Trophoblast cell (in vitro differentiated cells and primary cell): ENCODE results near the gene HEMK1.
A peak's percentile ranks its signal among the peaks of the same experiment; 100 is the strongest.

Experiments
- DNase-seq, 2 donors: peaks; one replicate each; pipeline ENCODE4 v3.0.0-alpha.2; 2016
- H2AFZ ChIP-seq: 2 replicates; pipeline ENCODE4 v1.6.1; 2013; ENCODE audit warnings: low read length, moderate library complexity, mild to moderate bottlenecking; ENCODE audit not compliant: insufficient read depth, poor library complexity
- H2AK5ac ChIP-seq: 2 replicates; pipeline ENCODE4 v1.6.1; 2013; ENCODE audit warnings: mild to moderate bottlenecking, low read length
- H2BK120ac ChIP-seq: 2 replicates; pipeline ENCODE4 v1.6.1; 2013; ENCODE audit warnings: low read length, mild to moderate bottlenecking, moderate library complexity; ENCODE audit not compliant: insufficient read depth, poor library complexity
- H2BK12ac ChIP-seq: 2 replicates; pipeline ENCODE4 v1.6.1; 2013; ENCODE audit warnings: mild to moderate bottlenecking, low read length, moderate library complexity
- H2BK5ac ChIP-seq: 2 replicates; pipeline ENCODE4 v1.6.1; 2013; ENCODE audit warnings: low read length, low read depth, moderate library complexity, mild to moderate bottlenecking; ENCODE audit not compliant: poor library complexity
- H3K14ac ChIP-seq: 2 replicates; pipeline ENCODE4 v1.6.1; 2013; ENCODE audit warnings: mild to moderate bottlenecking, low read length
- H3K18ac ChIP-seq: 2 replicates; pipeline ENCODE4 v1.6.1; 2013; ENCODE audit warnings: mild to moderate bottlenecking, low read length
- H3K23ac ChIP-seq: 2 replicates; pipeline ENCODE4 v1.6.1; 2013; ENCODE audit warnings: low read length
- H3K27ac ChIP-seq: 2 replicates; pipeline ENCODE4 v1.5.1; 2013; ENCODE audit warnings: low read depth, mild to moderate bottlenecking, inconsistent platforms, low read length, moderate library complexity
- H3K27me3 ChIP-seq: 2 replicates; pipeline ENCODE4 v1.6.1; 2013; ENCODE audit warnings: inconsistent platforms, mild to moderate bottlenecking, low read length, moderate library complexity; ENCODE audit not compliant: insufficient read depth
- H3K36me3 ChIP-seq, 2 experiments: 1 replicate in 1 of 2; 2 replicates in 1 of 2; pipeline ENCODE4 v1.6.1; 2013; ENCODE audit warnings: low read length in 2 of 2, mild to moderate bottlenecking in 2 of 2, moderate library complexity in 1 of 2; ENCODE audit not compliant: insufficient read depth in 2 of 2, control insufficient read depth in 1 of 2
- H3K4ac ChIP-seq: 2 replicates; pipeline ENCODE4 v1.6.1; 2013; ENCODE audit warnings: low read depth, mild to moderate bottlenecking, low read length, moderate library complexity
- H3K4me1 ChIP-seq, 2 experiments: 1 replicate in 1 of 2; 2 replicates in 1 of 2; pipeline ENCODE4 v1.6.1; 2013; ENCODE audit warnings: low read length in 2 of 2, mild to moderate bottlenecking in 2 of 2, moderate library complexity in 1 of 2; ENCODE audit not compliant: insufficient read depth in 2 of 2, control insufficient read depth in 1 of 2
- H3K4me2 ChIP-seq: 2 replicates; pipeline ENCODE4 v1.6.1; 2013; ENCODE audit warnings: inconsistent platforms, mild to moderate bottlenecking, low read length, moderate library complexity
- H3K4me3 ChIP-seq: 2 replicates; pipeline ENCODE4 v1.5.1; 2013; ENCODE audit warnings: mild to moderate bottlenecking, low read depth, low read length, inconsistent platforms
- H3K79me1 ChIP-seq: one replicate; pipeline ENCODE4 v1.6.1; 2013; ENCODE audit warnings: low read length
- H3K79me2 ChIP-seq: 2 replicates; pipeline ENCODE4 v1.6.1; 2013; ENCODE audit warnings: low read length, mild to moderate bottlenecking; ENCODE audit not compliant: control insufficient read depth, insufficient read depth, poor library complexity
- H3K9ac ChIP-seq: 2 replicates; pipeline ENCODE4 v1.6.1; 2013; ENCODE audit warnings: mild to moderate bottlenecking, low read length
- H3K9me3 ChIP-seq: 2 replicates; pipeline ENCODE4 v1.6.1; 2013; ENCODE audit warnings: low read depth, mild to moderate bottlenecking, control low read depth, inconsistent platforms, low read length; ENCODE audit not compliant: insufficient read depth
- H4K12ac ChIP-seq: 2 replicates; pipeline ENCODE4 v1.6.1; 2013; ENCODE audit warnings: low read depth, mild to moderate bottlenecking, low read length, moderate library complexity
- H4K8ac ChIP-seq: 2 replicates; pipeline ENCODE4 v1.6.1; 2013; ENCODE audit warnings: low read depth, mild to moderate bottlenecking, low read length, moderate library complexity
- H4K91ac ChIP-seq: one replicate; pipeline ENCODE4 v1.6.1; 2013; ENCODE audit warnings: low read depth, mild to moderate bottlenecking, low read length, moderate library complexity
- WGBS: extraction: QIAGEN DNeasy Blood & Tissue Kit; methylation state at CpG from one replicate; pipeline ENCODE4 v1.1.7; 2013; ENCODE audit warnings: missing lambda C conversion rate; ENCODE audit not compliant: insufficient read length, insufficient coverage; ENCODE audit errors: extremely low coverage; 5-methylcytosine and 5-hydroxymethylcytosine counted together

HEMK1 gene

GRCh38 chr3:50610992-50611463, 41.7 kb downstream of the HEMK1 start:
- peak overlapping the region; percentile 62 for H3K14ac ChIP-seq
- WGBS = no CpG with 5 or more reads among the region's 10 CpGs
- H3K9me3 ChIP-seq = peaks cover 5% of the 10 kb centered on the region
- no peak overlapping the region for H2AK5ac ChIP-seq
- H3K9ac ChIP-seq = peak overlapping the region; percentile 73
- H3K79me2 ChIP-seq = peaks cover 3% of the 10 kb centered on the region
- H3K4me3 ChIP-seq = peak overlapping the region; percentile 73
- peak overlapping the region; percentile 80 for H4K91ac ChIP-seq
- no peak for DNase-seq
- H3K4me1 ChIP-seq = peaks cover 9 to 12% of the 10 kb centered on the region in 2 experiments
- H2BK120ac ChIP-seq = peak overlapping the region; percentile 45
- H2BK12ac ChIP-seq = peak overlapping the region; percentile 21
- H3K4me2 ChIP-seq = peak overlapping the region; percentile 76
- peak overlapping the region; percentile 75 for H3K18ac ChIP-seq
- H2BK5ac ChIP-seq = peak overlapping the region; percentile 83
- H4K12ac ChIP-seq = peak overlapping the region; percentile 24
- peak overlapping the region; percentile 78 for H3K27ac ChIP-seq
- H3K4ac ChIP-seq = peak overlapping the region; percentile 13
- H4K8ac ChIP-seq = peak overlapping the region; percentile 86
- H3K79me1 ChIP-seq = peaks cover 6% of the 10 kb centered on the region
- no peaks in the 10 kb centered on the region for H3K27me3 ChIP-seq
- peak overlapping the region; percentile 65 for H2AFZ ChIP-seq
- H3K23ac ChIP-seq = no peak overlapping the region
- peaks cover 14% of the 10 kb centered on the region in 2 experiments for H3K36me3 ChIP-seq

GRCh38 chr3:50611464-50612233, 42.3 kb downstream of the HEMK1 start, which contains the start of gene CISH:
TSS of gene CISH (minus strand) at chr3:50611774. CDS start at chr3:50611650, 124 bp downstream.
- Histone ChIP-seq H4K12ac (peak within 1 kb of the TSS; percentile 73), H3K4me2 (peak within 1 kb of the TSS; percentile 76), H3K4me3 (peak within 1 kb of the TSS; percentile 73), H3K27ac (peak within 1 kb of the TSS; percentile 78), H2AFZ (peak within 1 kb of the TSS; percentile 65), H3K79me2 (peaks cover 3% of the 10 kb centered on the region), H3K9ac (peak within 1 kb of the TSS; percentile 73), H3K36me3 (peaks cover 12 to 13% of the 10 kb centered on the region in 2 experiments), H4K8ac (peak within 1 kb of the TSS; percentile 86), H3K4me1 (peaks cover 9 to 12% of the 10 kb centered on the region in 2 experiments), H3K23ac (no peak within 1 kb of the TSS), H2BK5ac (peak within 1 kb of the TSS; percentile 83), H3K4ac (peak within 1 kb of the TSS; percentile 13), H3K79me1 (peaks cover 6% of the 10 kb centered on the region), H3K9me3 (peaks cover 5% of the 10 kb centered on the region), H3K27me3 (no peaks in the 10 kb centered on the region), H2BK120ac (peak within 1 kb of the TSS; percentile 45), H3K14ac (peak within 1 kb of the TSS; percentile 77), H3K18ac (peak within 1 kb of the TSS; percentile 75), H2AK5ac (no peak within 1 kb of the TSS), H2BK12ac (peak within 1 kb of the TSS; percentile 21), H4K91ac (peak within 1 kb of the TSS; percentile 80)
- DNase-seq = peak; percentile 98
- WGBS = no CpG with 5 or more reads among the region's 75 CpGs

GRCh38 chr3:50612234-50612882, 43.0 kb downstream of the HEMK1 start:
- Histone ChIP-seq H2BK5ac (no peak overlapping the region), H3K4me3 (peak overlapping the region; percentile 68), H4K8ac (peak overlapping the region; percentile 64), H3K79me1 (peaks cover 9% of the 10 kb centered on the region), H2BK12ac (peak overlapping the region; percentile 20), H3K18ac (peak overlapping the region; percentile 54), H3K27ac (peak overlapping the region; percentile 7), H4K91ac (peak overlapping the region; percentile 60), H3K4me2 (peak overlapping the region; percentile 76), H3K79me2 (peaks cover 7% of the 10 kb centered on the region), H3K36me3 (peaks cover 5 to 8% of the 10 kb centered on the region in 2 experiments), H3K27me3 (no peaks in the 10 kb centered on the region), H3K9ac (peak overlapping the region; percentile 73), H3K9me3 (peaks cover 5% of the 10 kb centered on the region), H2AK5ac (no peak overlapping the region), H3K4me1 (peaks cover 9 to 12% of the 10 kb centered on the region in 2 experiments), H2AFZ (peak overlapping the region; percentile 26), H3K23ac (no peak overlapping the region), H3K14ac (peak overlapping the region; percentile 77), H4K12ac (peak overlapping the region; percentile 73), H2BK120ac (no peak overlapping the region), H3K4ac (no peak overlapping the region)
- WGBS = no CpG with 5 or more reads among the region's 29 CpGs
- no peak for DNase-seq

GRCh38 chr3:50612970-50613846, 43.9 kb downstream of the HEMK1 start:
- no peak overlapping the region for H2AK5ac ChIP-seq
- no peak overlapping the region for H2BK12ac ChIP-seq
- H3K4me2 ChIP-seq = no peak overlapping the region
- H3K23ac ChIP-seq = no peak overlapping the region
- H3K36me3 ChIP-seq = no peaks in the 10 kb centered on the region
- no peak overlapping the region for H2AFZ ChIP-seq
- no peak overlapping the region for H3K4me3 ChIP-seq
- H2BK120ac ChIP-seq = no peak overlapping the region
- H4K8ac ChIP-seq = no peak overlapping the region
- peaks cover 9% of the 10 kb centered on the region for H3K79me2 ChIP-seq
- H4K91ac ChIP-seq = no peak overlapping the region
- DNase-seq = no peak
- H3K4me1 ChIP-seq = peaks cover 16 to 19% of the 10 kb centered on the region in 2 experiments
- no peak overlapping the region for H3K9ac ChIP-seq
- no peak overlapping the region for H3K4ac ChIP-seq
- no peaks in the 10 kb centered on the region for H3K27me3 ChIP-seq
- H3K27ac ChIP-seq = no peak overlapping the region
- no peak overlapping the region for H4K12ac ChIP-seq
- WGBS = no CpG with 5 or more reads among the region's 6 CpGs
- peaks cover 5% of the 10 kb centered on the region for H3K9me3 ChIP-seq
- H3K79me1 ChIP-seq = peaks cover 9% of the 10 kb centered on the region
- H2BK5ac ChIP-seq = no peak overlapping the region
- no peak overlapping the region for H3K18ac ChIP-seq
- no peak overlapping the region for H3K14ac ChIP-seq
